ENCODE results near the gene HBA1. TPM values are rescaled to one million over a fixed set of nuclear protein-coding genes. Genes with fewer than 3 reads are reported as not detected.
"Not testable (repeated sequence)": the region's sequence is repeated elsewhere in the genome, so short reads cannot be mapped to it uniquely, and the experiment has no call there.

The HBA1 gene
- total and polyA plus RNA-seq, 8 donors, result 0.85 to 51.7 (median 3.4) TPM

- H3K4me3 ChIP-seq, result no peak overlapping the region
- WGBS, 2 donors, result 19 to 26% methylated on average over 3 of the region's 3 CpGs
- H3K4me1 ChIP-seq, result peaks cover 0 to 14% (median 12%) of the 10 kb centered on the region in 3 donors
- H3K9me3 ChIP-seq, result no peaks in the 10 kb centered on the region
- H3K27me3 ChIP-seq, result peaks cover 0 to 45% (median 11%) of the 10 kb centered on the region in 4 donors
- no peaks in the 10 kb centered on the region for H3K36me3 ChIP-seq
- no peak for FAIRE-seq
- intact Hi-C loops (cut with DNase I), result no loop called here
- TF ChIP-seq CTCF (IDR thresholded peaks at IDR 0.05), result no peak
- ATAC-seq, result no peak
- H3K27ac ChIP-seq, result no peak overlapping the region
- DNase-seq, result no peak
These were observed 7.5 kb upstream of the HBA1 start for GRCh38 chr16:169014-169413.

- H3K9me3 ChIP-seq; H3K36me3 ChIP-seq; H3K27ac ChIP-seq; intact Hi-C loops (cut with DNase I); H3K4me3 ChIP-seq; FAIRE-seq: not testable (repeated sequence)
- peak; percentile 55 to 86 (median 76) for ATAC-seq
- Histone ChIP-seq H3K27me3 (peaks cover 0 to 50% (median 11%) of the 10 kb centered on the region in 4 donors), H3K4me1 (peaks cover 0 to 14% (median 11%) of the 10 kb centered on the region in 3 donors)
- WGBS, 2 donors, result 2 to 8% methylated on average over 5 of the region's 5 CpGs
- DNase-seq, result peak in 5 of 6 donors; percentile 31 to 79 (median 65)
These were observed 6.4 kb upstream of the HBA1 start for GRCh38 chr16:170088-170507.

- no peak overlapping the region for H3K27ac ChIP-seq
- FAIRE-seq (no peak), DNase-seq (no peak), ATAC-seq (no peak)
- no peak overlapping the region for H3K4me3 ChIP-seq
- H3K36me3 ChIP-seq, result no peaks in the 10 kb centered on the region
- intact Hi-C loops (cut with DNase I), result no loop called here
- H3K4me1 ChIP-seq, result peaks cover 0 to 8% (median 4%) of the 10 kb centered on the region in 3 donors
- WGBS, 2 donors, result 40 to 50% methylated on average over 1 of the region's 1 CpG
- no peaks in the 10 kb centered on the region for H3K9me3 ChIP-seq
- TF ChIP-seq CTCF (IDR thresholded peaks at IDR 0.05), result no peak
- peaks cover 0 to 46% (median 9%) of the 10 kb centered on the region in 4 donors for H3K27me3 ChIP-seq
These were observed 5.7 kb upstream of the HBA1 start for GRCh38 chr16:170788-171187.

GRCh38 chr16:172374-172941 lies 4.0 kb upstream of the HBA1 start, which contains the start of gene HBA2:
HBA2 (plus strand) TSS chr16:172876; CDS start chr16:172913, 37 bp downstream.
- DNase-seq; ATAC-seq; H3K4me1 ChIP-seq; H3K4me3 ChIP-seq; intact Hi-C loops (cut with DNase I); H3K27ac ChIP-seq; H3K36me3 ChIP-seq; H3K9me3 ChIP-seq; FAIRE-seq: not testable (repeated sequence)
- no CpG with 5 or more reads among the region's 74 CpGs for WGBS, 2 donors
- peaks cover 0 to 29% (median 3%) of the 10 kb centered on the region in 4 donors for H3K27me3 ChIP-seq

GRCh38 chr16:173211-173854 lies 3.1 kb upstream of the HBA1 start:
- H3K27ac ChIP-seq; H3K36me3 ChIP-seq; H3K4me1 ChIP-seq; H3K4me3 ChIP-seq; ATAC-seq; DNase-seq; intact Hi-C loops (cut with DNase I); H3K9me3 ChIP-seq; FAIRE-seq: not testable (repeated sequence)
- H3K27me3 ChIP-seq, result peaks cover 0 to 30% (median 5%) of the 10 kb centered on the region in 4 donors
- 6 to 10% methylated on average over 19 to 30 of the region's 44 CpGs for WGBS, 2 donors

- DNase-seq (peak in 3 of 6 donors; percentile 46 to 66 (median 61)), ATAC-seq (peak; percentile 54 to 78 (median 64))
- peaks cover 3 to 31% (median 12%) of the 10 kb centered on the region in 4 donors for H3K27me3 ChIP-seq
- intact Hi-C loops (cut with DNase I); H3K27ac ChIP-seq; H3K9me3 ChIP-seq; H3K36me3 ChIP-seq; FAIRE-seq; H3K4me1 ChIP-seq; H3K4me3 ChIP-seq: not testable (repeated sequence)
- WGBS, 2 donors, result 25 to 34% methylated on average over 5 to 9 of the region's 13 CpGs
These were observed 2.3 kb upstream of the HBA1 start for GRCh38 chr16:173928-174769.
